Keratinocyte (primary cell): ENCODE measurements around the gene CALR3.
"Not testable (repeated sequence)": the region's sequence is repeated elsewhere in the genome, so short reads cannot be mapped to it uniquely, and the experiment has no call there.

Source experiments
- EZH2 ChIP-seq: IDR thresholded peaks from one replicate; pipeline ENCODE4 v1.6.1; 2012; ENCODE audit warnings: inconsistent platforms, mild to moderate bottlenecking, low read length, moderate library complexity
- TF ChIP-seq, protein P1 (sequence below), 3 experiments: IDR thresholded peaks in 1 of 3; conservative IDR thresholded peaks in 1 of 3; optimal IDR thresholded peaks in 1 of 3; 2 replicates in 2 of 3; 3 replicates in 1 of 3; pipeline versions ENCODE3 to v1.5.1; 2011; ENCODE audit warnings: low read length in 3 of 3, mild to moderate bottlenecking in 3 of 3, moderate library complexity in 2 of 3, control low read depth in 1 of 3, inconsistent platforms in 1 of 3; ENCODE audit not compliant: insufficient read depth in 2 of 3; ENCODE audit errors: extremely low read depth in 1 of 3

GRCh38 chr19:16448872-16449271, 47.1 kb downstream of the CALR3 start:
- TF ChIP-seq, protein P1, sequence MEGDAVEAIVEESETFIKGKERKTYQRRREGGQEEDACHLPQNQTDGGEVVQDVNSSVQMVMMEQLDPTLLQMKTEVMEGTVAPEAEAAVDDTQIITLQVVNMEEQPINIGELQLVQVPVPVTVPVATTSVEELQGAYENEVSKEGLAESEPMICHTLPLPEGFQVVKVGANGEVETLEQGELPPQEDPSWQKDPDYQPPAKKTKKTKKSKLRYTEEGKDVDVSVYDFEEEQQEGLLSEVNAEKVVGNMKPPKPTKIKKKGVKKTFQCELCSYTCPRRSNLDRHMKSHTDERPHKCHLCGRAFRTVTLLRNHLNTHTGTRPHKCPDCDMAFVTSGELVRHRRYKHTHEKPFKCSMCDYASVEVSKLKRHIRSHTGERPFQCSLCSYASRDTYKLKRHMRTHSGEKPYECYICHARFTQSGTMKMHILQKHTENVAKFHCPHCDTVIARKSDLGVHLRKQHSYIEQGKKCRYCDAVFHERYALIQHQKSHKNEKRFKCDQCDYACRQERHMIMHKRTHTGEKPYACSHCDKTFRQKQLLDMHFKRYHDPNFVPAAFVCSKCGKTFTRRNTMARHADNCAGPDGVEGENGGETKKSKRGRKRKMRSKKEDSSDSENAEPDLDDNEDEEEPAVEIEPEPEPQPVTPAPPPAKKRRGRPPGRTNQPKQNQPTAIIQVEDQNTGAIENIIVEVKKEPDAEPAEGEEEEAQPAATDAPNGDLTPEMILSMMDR (optimal IDR thresholded peaks at IDR 0.05 in 1 of 3, IDR thresholded peaks at IDR 0.05 in 1 of 3, conservative IDR thresholded peaks at IDR 0.05 in 1 of 3; ENCODE audit: extremely low read depth in 1 of 3, insufficient read depth in 2 of 3, low read length in 3 of 3): not testable (repeated sequence)
- TF ChIP-seq EZH2: not testable (repeated sequence)
